Kidney glomerular epithelial cell (primary cell): ENCODE measurements around the gene ZFYVE26.
A peak's percentile ranks its signal among the peaks of the same experiment; 100 is the strongest.
"Not testable (repeated sequence)": the region's sequence is repeated elsewhere in the genome, so short reads cannot be mapped to it uniquely, and the experiment has no call there.

ENCODE experiments used
- DNase-seq: peaks from one replicate; lab custom pipeline; 2025; lab: John Stamatoyannopoulos, UW

The ZFYVE26 gene

DNA sequence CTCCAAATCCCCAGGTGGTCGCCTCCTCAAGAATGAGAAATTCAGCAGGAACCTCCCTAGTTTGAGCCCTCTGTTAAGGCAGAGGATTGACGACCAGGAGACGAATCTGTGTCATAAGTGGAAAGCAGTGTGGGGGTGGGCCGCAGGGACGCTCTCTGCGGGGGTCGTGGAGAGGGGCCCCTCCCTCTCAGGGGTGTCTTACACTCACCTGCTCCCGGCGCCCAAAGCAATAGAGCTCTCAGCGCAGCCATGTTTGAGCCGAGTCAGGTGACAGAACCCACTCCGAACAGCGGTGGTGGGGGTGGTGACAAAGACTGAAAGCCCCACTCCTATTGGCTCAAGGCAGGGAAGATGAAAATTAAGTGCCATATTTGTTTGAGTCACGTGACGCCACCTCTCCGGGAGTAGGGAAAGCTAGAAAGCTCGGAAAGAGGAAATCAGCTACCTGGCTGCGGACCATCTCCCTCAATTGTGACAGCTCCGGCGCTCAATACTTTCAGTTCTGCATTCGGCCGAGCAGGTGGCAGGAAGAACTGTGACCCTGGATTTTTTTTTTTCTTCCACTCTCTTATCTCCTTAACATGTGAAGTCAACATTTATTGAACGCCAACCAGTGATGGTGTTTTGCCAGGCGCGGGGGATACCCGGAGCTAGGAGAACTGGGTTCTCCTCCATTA, at the start of gene ZFYVE26:
Gene ZFYVE26, minus strand, starts transcription at position 265 of the 677 bp plus-strand sequence. CDS start 627 bp downstream, outside the sequence.
- DNase-seq = peak; percentile 97

DNA sequence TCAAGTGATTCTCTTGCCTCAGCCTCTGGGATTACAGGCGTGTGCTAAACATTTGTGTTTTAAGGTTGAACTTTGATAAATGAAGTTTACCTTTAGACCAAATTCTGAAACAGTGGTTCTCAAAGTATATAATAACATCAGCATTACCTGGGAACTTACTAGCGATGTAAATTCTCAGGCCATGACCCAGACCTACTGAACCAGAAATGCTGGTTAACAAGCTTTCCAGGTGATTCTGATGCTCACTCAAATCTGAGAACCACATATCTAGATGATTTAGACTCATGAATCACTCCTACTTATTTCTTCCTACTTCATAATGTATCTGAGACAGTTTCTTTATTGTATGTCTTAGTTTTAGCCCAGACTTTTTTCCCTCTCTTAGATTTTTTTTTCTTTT, 46.8 kb upstream of the ZFYVE26 start:
- DNase-seq = peak; percentile 5

DNA sequence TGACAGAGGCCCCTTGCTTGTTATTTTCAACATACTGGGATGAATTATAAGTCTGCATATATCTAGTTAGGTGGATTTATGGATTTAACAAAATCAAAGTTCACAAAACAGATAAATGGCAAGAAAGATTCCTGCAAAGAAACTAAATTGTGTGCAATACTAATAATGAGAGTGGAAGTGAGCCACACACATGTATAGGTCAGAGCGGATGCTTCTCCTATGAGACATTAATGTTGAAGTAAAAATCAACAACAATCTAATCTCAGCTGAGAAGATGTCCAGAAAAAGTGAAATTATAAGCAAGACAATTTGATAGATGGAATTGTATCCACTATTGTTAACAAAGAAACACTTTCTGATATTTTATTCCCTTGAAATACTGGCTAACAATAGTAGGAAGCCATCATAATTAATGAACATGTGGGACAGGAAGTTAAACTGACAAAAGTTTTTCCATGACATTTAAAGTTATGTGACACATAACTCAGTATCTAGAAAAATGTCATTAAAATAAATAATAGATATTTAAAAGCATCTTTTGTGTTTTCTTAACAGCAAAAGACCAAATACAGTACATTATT, 42.9 kb upstream of the ZFYVE26 start:
- no peak for DNase-seq

DNA sequence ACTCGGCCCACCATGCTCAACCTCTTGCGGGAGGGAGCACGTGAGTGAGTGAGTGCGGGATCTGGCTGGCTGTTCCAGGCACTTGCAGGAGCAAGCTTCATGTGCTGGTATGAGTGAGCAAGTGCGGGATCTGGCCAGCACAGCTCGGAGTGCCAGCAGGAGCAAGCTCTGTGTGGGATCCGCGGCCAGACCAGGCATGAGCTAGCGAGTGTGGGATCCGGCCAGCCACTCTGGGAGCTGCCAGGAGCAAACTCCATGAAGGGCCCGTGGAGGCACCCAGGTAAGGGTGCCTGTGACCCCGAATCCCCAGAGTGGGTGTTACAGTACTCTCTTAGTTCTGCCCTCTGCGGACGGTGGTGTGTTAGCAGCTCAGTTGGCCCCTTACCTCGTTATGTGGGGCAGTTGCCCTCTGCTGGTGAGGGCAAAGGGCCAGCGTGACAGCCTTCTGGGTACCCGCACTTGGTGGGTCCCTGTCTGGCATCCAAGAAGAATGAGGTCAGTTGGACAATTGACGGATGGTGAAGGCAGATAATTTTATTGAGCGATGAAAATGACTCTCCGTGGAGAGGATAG, 41.5 kb upstream of the ZFYVE26 start:
- no peak for DNase-seq

DNA sequence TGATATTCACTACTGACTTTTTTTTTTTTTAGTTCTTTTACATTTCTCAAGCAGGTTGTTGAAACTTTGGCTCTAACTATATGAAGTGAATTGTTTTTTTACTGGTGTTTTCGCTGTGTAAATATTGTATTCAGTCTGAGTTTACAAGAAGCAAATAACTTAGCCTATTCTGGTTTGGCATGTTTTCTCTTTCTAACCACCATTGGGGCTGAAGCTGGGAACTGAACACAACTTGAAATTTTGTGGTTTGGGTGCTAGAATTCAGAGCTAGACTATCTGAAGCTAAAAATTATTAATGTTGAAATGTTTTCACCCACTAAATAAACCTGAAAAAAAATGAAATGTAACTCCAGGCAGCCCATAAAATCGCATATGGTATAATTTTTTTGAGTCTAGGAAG, 40.4 kb upstream of the ZFYVE26 start:
- DNase-seq = no peak

DNA sequence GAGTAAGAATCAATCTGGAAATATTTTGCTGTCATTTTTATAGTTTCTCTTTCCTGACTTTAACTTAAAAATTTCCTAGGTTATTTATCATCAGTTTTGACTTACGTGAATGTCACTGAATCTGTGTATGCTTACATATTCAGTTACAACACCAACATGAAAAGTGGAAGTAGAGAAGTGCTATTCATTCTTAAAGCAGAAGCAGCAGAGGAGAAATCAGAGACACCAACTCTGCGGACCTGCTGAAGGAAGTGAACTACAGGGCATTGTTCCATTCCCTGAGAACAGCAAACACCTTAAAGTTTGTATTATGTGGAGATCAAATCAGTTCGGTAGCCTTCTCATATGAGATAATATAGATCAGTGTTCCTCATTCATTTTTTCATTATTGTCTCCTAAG, 37.3 kb upstream of the ZFYVE26 start:
- no peak for DNase-seq

DNA sequence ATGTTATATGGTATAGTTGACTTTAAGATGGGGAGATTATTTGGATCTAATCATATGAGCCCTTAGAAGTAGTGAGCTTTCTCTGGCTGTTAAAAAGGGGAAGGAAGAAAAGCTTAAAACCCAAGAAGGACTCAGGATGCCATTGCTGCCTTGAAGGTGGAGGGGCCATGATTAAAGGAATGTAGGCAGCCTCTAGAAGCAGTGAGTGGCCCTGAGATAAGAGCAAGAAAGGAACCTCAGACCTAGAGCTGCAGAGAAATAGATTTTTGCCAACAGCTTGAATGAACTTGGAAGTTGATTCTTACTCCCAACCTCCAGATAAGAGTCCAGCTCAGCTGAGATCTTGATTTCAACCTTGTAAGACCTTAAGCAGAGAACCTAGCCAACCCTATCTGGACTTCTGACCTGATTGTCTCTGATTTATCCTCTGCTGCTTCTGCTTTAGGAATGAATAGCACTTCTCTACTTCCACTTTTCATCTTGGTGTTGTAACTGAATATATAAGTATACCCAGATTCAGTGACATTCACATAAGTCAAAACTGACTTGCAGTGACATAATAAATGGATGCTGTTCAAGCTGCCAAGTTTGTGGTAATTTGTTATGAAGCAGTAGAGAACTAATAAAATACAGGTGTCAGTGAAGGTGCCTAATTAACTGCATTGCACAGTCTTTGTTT, 36.7 kb upstream of the ZFYVE26 start:
- no peak for DNase-seq

DNA sequence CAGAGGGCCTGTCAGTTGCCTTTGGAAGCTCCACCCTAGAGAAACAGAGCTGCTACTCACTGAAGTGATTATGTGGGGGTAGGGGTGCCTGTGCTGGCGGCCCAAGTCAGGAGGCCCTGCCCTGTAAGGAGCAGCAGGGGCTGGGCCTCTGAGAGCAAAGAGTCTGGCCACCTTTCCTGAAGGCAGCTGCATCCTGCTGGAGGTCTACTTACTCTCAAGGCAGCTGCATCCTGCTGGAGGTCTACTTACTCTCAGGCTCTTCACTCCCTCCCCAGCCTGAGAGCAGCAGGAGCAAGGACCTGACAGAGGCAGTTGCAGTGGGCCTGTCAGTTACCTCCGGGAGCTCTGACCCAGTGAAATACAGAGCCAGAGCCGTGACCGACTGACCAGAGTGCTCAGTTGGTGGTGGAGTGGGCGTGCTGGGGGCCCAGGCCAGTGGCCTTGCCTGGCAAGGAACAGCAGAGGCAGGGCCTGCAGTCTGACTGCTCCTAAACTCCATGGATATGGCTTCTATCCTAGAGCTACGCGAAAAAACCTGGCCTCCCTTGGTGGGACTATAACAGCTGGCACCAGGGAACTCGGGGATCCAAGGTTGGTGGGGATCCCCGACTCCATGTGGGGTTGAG, 35.5 kb upstream of the ZFYVE26 start:
- no peak for DNase-seq

DNA sequence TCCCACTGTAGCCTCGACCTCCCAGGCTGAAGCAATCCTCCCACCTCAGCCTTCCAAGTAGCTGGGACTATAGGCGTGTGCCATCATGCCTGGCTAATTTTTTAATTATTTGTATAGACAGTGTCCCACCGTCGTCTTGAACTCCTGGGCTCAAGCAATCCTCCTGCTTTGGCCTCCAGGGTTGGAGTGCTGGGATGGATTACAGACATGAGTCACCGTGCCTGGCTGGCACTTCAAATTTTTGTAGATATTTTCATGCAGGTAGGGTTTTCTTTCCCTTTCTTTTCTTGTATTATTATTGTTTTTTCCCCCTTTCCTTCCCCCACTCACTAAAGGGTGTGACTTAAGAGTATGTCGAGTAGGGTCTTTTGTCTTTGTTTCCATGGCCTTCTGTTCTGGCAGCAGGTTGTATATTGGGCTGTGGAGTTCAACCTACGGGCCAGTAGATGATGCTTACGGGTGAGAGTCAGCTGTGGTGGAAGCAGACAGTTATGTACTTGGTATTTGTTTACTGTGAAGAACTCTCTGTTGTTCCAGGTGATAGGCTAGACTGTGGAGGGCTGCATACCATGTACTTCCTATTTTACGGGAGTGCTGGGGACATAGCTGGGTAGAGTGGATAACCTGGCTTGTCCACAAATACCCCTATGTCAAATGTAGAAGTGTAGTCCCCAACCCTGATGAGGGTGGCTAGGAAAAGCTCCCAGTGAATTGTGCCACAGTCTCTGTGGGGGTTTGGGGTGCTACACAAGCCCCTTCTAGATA, 33.9 kb upstream of the ZFYVE26 start:
- no peak for DNase-seq

DNA sequence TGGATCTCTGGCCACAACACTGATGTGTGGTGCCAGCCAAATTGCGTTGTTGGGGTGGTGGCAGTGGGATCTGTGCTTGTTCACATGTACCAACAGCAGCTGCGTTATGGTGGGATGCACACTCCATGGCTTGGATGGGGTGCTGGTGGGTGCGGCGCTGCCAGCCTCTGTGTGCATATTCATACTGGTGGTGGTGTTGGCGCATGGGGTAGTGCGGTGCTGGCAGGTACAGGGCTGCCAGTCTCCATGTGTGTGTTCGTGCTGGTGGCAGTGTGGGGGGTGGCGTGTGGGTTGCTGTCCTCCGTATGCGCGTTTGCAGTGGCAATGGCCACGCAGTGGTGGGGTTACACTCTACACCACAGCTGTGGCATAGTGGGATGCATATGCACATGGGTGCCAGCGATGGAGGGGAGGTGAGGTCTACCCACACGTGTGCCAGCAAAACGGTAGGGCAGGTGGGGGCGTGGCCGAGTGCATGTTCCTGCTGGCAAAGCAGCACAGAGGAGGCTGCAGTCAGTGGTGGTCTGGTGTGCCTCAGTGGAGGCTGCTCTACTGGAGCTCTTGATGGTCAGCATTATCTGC, 29.7 kb upstream of the ZFYVE26 start:
- DNase-seq = no peak

DNA sequence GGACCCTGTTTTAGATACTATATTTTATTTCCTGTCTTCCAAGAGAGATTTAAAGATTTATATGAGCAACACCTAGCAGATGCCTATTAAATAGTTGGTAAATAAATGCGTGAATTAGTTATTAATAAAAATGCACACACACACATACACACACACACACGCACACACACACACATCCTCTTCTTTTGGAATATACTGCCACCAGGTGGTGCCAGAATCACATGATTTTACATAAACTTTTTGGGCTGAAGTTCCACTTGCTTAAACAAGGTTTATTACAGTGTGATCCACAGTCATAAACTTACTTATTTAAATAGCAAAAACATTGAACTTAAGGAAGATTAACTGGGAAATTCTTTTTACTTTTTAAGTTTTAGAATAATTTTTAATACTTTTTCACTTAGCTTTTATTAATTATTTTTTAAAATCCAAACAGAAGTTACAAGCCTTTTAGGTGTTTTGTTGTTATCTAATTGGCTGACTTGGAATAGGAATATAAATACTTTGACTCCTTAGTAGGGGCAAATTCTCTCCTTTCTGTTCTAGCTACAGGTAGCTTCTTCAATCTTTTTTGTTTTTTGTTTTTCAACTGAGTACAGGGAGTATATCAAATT, 20.7 kb upstream of the ZFYVE26 start:
- DNase-seq = peak; percentile 75

DNA sequence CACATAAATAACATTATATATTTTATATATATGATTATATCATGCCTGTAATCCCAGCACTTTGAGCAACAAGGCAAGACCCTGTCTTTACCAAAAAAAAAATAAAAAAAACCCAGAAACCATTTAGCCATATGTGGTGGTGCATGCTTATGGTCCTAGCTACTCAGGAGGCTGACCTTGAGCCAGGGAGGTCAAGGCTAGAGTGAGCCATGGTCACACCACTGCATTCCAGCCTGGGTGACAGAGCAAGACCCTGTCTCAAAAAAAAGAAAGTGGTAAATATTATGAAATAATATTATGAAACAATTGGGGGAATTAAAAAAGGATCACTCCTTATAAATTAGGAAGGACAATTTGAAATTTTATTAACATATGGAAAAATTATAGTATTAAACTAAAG, 19.2 kb upstream of the ZFYVE26 start:
- no peak for DNase-seq

DNA sequence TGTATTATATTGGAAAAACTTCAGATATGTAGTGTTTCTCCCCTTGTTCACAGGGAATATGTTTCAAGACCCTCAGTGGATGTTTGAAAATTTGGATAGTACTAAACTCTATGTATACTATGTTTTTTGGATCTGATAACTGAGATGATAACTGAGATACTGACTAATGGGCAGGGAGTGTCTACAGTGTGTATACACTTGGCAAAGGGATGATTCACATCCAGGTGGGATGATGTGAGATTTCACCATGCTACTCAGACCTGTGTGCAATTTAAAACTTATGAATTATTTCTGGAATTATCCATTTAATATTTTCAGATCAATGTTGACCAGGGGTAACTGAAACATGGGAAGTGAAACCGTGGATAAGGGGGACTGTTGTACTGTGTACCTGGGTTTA, 17.0 kb upstream of the ZFYVE26 start:
- no peak for DNase-seq

DNA sequence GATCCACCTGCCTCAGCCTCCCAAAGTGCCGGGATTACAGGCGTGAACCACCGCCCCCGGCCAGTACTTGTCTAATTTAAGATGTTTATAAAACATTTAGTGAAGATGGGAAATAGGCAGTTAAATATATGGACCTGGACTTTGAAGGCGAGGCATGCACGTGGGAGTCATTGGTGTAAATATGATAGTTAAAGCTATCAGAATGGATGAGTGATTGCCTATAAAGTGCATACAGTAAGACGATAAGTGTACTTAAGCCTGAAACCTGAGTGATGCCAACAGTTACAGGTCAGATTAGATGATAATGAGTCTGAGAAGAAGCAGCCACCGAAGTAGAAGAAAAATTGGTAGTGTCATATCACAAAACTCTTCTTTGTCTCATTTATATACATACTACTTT, 14.7 kb upstream of the ZFYVE26 start:
- DNase-seq = no peak

DNA sequence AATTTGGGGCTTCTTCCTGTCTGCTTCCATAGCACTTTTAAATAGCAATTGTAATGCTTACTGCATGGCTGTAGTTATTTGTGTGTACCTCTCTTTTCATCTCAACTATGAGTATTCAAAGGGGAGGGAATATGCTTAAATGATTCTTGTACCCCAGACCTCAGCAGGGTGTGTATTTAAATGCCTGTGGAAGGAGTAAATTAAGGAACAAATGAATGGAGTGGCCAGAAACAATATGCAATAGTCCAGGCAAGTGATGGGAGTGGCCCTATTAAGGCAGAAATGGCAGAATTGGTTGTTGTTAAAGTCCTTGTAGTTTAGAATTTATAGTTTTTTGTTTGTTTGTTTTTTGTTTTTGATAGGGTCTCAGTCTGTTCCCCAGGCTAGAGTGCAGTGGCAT, 4.7 kb upstream of the ZFYVE26 start:
- DNase-seq = no peak

DNA sequence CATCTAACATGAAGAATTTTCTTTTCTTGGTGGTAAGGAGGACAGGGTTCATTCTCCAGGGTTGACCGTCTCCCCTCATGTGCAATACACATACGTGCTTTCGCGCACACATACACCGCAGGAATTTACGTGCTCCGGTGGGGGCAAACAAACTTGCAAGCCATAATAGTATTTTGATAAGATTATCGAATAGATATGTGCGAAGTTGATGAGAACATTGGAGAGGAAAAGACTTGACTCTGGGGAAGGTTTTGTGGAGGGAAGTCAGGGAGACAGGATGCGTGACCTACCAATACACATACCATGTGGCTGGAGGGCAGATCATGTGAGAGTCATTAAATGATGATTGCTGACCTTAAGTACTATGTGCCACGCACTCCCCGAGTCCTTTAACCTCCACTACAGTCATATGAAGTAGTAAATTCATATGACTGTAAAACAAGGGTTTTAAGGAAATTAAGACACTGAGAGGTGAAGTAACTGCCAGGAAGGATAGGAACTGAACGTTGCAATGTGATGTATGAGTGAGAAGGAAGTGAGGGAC, 4.1 kb upstream of the ZFYVE26 start:
- peak; percentile 31 for DNase-seq

DNA sequence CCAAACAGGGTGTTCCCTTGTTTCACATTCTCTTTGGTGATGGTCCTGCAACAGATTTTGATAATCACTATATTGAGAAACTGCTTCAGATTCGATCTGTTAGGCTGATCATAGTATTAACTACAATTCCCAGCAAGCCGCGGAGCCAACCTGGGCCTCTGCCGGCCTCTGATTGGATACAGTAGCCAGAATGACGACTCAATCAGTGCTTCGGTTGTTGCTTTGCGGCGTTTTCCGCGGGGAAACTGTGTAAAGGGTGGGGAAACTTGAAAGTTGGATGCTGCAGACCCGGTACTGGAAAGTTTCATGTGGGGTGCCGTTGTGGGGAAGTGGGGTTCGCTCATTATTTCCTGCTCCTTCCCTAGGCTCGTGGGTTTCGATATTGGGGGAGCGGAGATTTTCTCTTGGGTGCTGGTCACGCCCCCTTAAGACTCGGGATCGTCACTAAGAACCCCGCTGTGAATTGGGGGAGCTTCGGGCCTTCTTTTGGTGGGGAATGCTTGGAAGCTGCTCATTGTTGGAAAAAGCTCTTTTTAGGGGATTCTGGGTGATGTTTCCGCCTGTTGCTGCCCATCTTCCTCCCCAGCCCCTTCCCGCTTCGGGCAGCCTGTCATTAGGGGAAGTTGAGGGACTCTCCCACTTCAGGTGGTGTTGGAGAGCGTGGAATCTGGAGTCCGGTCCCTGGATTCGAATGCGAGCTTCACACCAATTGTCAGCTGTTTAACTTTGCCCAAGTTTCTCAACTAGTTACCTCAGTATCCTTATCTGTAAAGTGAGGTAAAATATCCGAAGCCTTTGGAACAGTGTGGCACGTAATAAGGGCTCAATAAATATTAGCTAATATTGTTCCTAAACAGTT, 3.4 kb upstream of the ZFYVE26 start, which contains the start of gene RAD51B:
Gene RAD51B, plus strand, starts transcription at position 217 of the 859 bp plus-strand sequence.
- peak; percentile 65 for DNase-seq

DNA sequence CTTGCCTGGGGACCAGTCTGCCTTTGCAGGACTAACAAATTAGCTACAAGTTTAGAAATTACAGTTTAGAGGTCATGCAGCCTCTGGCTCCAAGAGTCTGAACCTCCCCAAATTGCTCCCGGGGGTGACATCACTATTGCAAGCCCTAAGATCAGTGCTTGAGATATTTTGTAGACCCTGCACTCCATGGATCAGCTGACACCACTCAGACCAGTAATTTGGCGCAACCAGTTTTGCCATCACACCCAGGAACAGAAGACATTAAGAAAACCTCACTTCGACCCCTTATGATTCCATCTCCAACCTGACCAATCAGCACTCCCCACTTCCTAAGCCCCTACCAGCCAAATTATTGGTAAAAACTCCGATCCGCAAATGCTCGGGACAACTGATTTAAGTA, 2.1 kb upstream of the ZFYVE26 start:
- DNase-seq = not testable (repeated sequence)

DNA sequence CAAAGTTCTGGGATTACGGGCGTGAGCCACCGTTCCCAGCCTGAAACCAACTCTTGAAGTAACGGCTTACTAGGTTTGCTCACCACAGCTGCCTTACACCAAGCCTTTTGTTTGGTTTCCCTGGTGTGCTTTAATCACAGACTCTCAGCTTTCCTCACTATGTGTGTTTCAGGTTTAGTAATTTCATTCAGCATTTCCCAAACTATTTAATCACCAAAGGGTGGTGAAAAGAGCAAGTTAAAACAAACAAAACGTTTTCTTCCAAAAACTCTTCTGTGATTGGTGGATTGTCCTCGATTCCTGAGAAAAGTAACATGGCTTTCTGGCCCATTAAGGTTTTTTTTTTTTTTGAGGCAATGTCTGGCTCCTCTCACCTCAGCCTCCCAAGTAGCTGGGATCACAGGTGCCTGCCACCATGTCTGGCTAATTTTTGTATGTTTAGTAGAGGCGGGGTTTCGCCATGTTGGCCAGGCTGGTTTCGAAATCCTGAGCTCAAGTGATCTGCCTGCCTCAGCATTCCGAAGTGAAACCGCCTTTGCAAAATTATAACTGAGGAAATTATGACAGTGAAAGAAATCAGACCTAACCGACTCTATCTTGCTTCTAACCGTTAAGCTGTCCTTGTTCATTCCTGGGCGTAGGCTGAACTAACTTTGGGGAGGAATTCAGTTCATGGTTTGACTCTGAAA, 1.5 kb upstream of the ZFYVE26 start:
- no peak for DNase-seq
